Dendritic cell treated with granulocyte-macrophage colony-stimulating factor and Interleukin-4, amounts not matched to agents 40 ng/mL and 50 ng/mL, for 4 days (primary cell): ENCODE data around the gene PCGF2.

Experiments
- H3K27ac Mint-ChIP-seq: one replicate; pipeline ENCODE4 v1.8.0; 2022; ENCODE audit warnings: mild to moderate bottlenecking, mixed read lengths
- H3K27me3 Mint-ChIP-seq: one replicate; pipeline ENCODE4 v1.8.0; 2022; ENCODE audit warnings: mild to moderate bottlenecking, mixed read lengths
- H3K36me3 Mint-ChIP-seq: one replicate; pipeline ENCODE4 v1.8.0; 2022; ENCODE audit warnings: low read depth, mixed read lengths
- H3K4me1 Mint-ChIP-seq: one replicate; pipeline ENCODE4 v1.8.0; 2022; ENCODE audit warnings: low read depth, mixed read lengths
- H3K4me3 Mint-ChIP-seq: one replicate; pipeline ENCODE4 v1.8.0; 2022; ENCODE audit warnings: mild to moderate bottlenecking, moderate library complexity, mixed read lengths
- H3K9me3 Mint-ChIP-seq: one replicate; pipeline ENCODE4 v1.8.0; 2022; ENCODE audit warnings: mixed read lengths
- intact Hi-C: fragments of 100-400 bp; cut with micrococcal nuclease; formaldehyde crosslinking; loops from one replicate; pipeline ENCODE4 v1.15.0; 2022

Gene PCGF2

GRCh38 chr17:38747463-38748148 lies 530 bp downstream of the PCGF2 start:
- H3K4me1 Mint-ChIP-seq: peaks cover 55% of the 10 kb centered on the region
- H3K27ac Mint-ChIP-seq: no peak overlapping the region
- H3K27me3 Mint-ChIP-seq: peaks cover 83% of the 10 kb centered on the region
- peak overlapping the region; percentile 76 for H3K4me3 Mint-ChIP-seq
- no peaks in the 10 kb centered on the region for H3K9me3 Mint-ChIP-seq
- intact Hi-C loops: no loop called here
- H3K36me3 Mint-ChIP-seq: peaks cover 3% of the 10 kb centered on the region

GRCh38 chr17:38746849-38747462 lies 1.2 kb downstream of the PCGF2 start:
- Mint-ChIP-seq H3K27me3 (peaks cover 89% of the 10 kb centered on the region), H3K9me3 (no peaks in the 10 kb centered on the region)

DNA sequence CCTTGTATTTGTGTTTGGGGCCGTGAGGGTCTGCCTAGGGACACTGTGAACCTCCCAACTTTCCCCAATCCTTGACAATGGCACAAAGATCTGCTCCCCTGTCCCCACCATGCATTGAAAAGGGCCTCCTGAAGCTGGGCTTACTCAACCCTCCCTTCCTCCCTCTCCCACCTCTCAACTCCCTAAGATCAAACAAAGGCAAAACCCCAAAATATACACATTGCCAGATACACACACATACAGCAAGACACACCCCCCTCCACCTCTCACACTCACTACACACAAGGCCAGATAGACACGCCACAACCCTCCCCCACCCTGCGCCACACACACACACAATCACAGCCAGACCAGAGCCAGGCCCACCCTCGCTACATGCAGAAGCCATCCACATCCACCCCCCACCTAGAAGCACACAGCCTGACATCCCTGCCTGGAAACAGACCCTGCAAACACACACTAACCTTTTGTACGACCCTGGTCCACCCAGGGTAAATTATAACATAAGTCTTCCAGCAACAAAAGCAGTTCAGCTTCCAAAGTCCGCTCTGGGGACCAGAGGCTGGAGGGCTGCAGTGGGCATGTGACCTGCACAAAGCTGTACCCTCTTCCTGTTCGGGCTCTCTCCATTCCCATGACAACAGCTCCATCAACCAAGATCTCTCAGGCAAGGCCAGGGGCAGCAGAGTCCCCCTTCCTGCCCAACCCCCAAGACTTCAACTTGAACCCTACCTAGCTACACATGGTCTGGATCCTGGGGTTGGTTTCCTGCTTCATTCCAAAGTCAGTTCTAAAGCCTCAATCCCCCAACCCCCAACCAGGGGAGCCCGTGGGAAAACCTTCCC lies 1.9 kb downstream of the PCGF2 start:
- Mint-ChIP-seq H3K36me3 (no peaks in the 10 kb centered on the region), H3K9me3 (no peaks in the 10 kb centered on the region), H3K4me3 (peak overlapping the region; percentile 68), H3K27ac (peak overlapping the region; percentile 52), H3K27me3 (peaks cover 93% of the 10 kb centered on the region), H3K4me1 (peaks cover 46% of the 10 kb centered on the region)
- intact Hi-C loops: no loop called here

More at GRCh38 chr17:38746849-38747462, 1.2 kb downstream of the PCGF2 start:
- peak overlapping the region; percentile 68 for H3K4me3 Mint-ChIP-seq
- peaks cover 53% of the 10 kb centered on the region for H3K4me1 Mint-ChIP-seq
- H3K27ac Mint-ChIP-seq: peak overlapping the region; percentile 52
- no peaks in the 10 kb centered on the region for H3K36me3 Mint-ChIP-seq
- intact Hi-C loops: no loop called here

DNA sequence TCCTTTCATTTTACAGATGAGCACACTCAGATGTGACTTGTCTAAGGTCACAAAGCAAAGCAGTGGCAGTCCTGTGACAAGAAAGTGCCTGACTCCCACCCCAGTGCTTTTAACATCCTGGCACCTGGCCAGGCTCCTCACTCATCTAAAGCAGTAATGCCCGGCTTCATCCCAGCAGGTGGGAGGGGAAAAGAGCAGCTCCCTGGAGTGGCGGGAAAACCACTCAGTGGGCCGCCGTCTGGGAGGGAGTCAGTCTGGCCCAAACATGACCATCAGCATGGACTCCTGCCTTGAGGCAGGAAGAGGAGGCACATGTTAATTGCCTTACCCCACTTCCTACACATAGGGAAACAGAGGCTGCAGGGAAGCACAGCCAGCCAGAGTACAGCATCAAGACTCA lies 2.6 kb downstream of the PCGF2 start:
- peaks cover 92% of the 10 kb centered on the region for H3K27me3 Mint-ChIP-seq
- H3K9me3 Mint-ChIP-seq: no peaks in the 10 kb centered on the region

GRCh38 chr17:38743556-38744171 lies 4.5 kb downstream of the PCGF2 start:
- peaks cover 24% of the 10 kb centered on the region for H3K4me1 Mint-ChIP-seq
- no peak overlapping the region for H3K4me3 Mint-ChIP-seq
- H3K27ac Mint-ChIP-seq: no peak overlapping the region
- no peaks in the 10 kb centered on the region for H3K9me3 Mint-ChIP-seq
- H3K36me3 Mint-ChIP-seq: no peaks in the 10 kb centered on the region
- intact Hi-C loops: no loop called here
- H3K27me3 Mint-ChIP-seq: peaks cover 91% of the 10 kb centered on the region

More for the DNA sequence above, 2.6 kb downstream of the PCGF2 start:
- H3K4me3 Mint-ChIP-seq: no peak overlapping the region
- H3K27ac Mint-ChIP-seq: no peak overlapping the region
- intact Hi-C loops: no loop called here
- no peaks in the 10 kb centered on the region for H3K36me3 Mint-ChIP-seq
- peaks cover 39% of the 10 kb centered on the region for H3K4me1 Mint-ChIP-seq

- Mint-ChIP-seq H3K36me3 (no peaks in the 10 kb centered on the region), H3K4me1 (peaks cover 20% of the 10 kb centered on the region), H3K9me3 (no peaks in the 10 kb centered on the region), H3K27ac (no peak overlapping the region), H3K4me3 (no peak overlapping the region), H3K27me3 (peaks cover 92% of the 10 kb centered on the region)
- intact Hi-C loops: no loop called here
These were observed 5.5 kb downstream of the PCGF2 start for GRCh38 chr17:38742411-38743308.

GRCh38 chr17:38741921-38742410 lies 6.2 kb downstream of the PCGF2 start:
- H3K36me3 Mint-ChIP-seq: no peaks in the 10 kb centered on the region
- peaks cover 17% of the 10 kb centered on the region for H3K4me1 Mint-ChIP-seq
- no peaks in the 10 kb centered on the region for H3K9me3 Mint-ChIP-seq
- H3K27ac Mint-ChIP-seq: no peak overlapping the region
- intact Hi-C loops: no loop called here
- no peak overlapping the region for H3K4me3 Mint-ChIP-seq
- peaks cover 89% of the 10 kb centered on the region for H3K27me3 Mint-ChIP-seq

GRCh38 chr17:38741461-38741860 lies 6.7 kb downstream of the PCGF2 start:
- H3K4me1 Mint-ChIP-seq: peaks cover 12% of the 10 kb centered on the region
- H3K36me3 Mint-ChIP-seq: no peaks in the 10 kb centered on the region
- no peak overlapping the region for H3K27ac Mint-ChIP-seq
- H3K27me3 Mint-ChIP-seq: peaks cover 84% of the 10 kb centered on the region
- intact Hi-C loops: no loop called here
- no peak overlapping the region for H3K4me3 Mint-ChIP-seq
- no peaks in the 10 kb centered on the region for H3K9me3 Mint-ChIP-seq

DNA sequence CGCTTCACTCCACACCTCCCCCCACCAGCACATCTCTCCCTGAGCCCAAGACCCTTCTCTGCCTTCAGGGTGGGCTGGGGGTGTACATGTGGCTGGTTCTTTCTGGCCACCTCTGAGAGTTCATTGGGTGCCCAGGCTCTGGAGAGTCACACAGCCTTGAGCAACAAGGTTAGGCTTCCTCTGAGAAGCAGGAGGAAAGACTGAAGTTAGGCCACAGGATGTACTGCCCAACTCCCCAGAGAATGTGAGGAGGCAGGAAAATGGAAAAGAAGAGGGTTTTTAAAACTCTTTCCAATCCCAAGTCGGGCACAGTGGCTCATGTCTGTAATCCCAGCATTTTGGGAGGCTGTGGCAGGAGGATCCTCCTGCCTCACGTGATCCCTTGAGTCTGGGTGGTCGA lies 7.3 kb downstream of the PCGF2 start:
- no peak overlapping the region for H3K4me3 Mint-ChIP-seq
- intact Hi-C loops: no loop called here
- H3K36me3 Mint-ChIP-seq: no peaks in the 10 kb centered on the region
- H3K4me1 Mint-ChIP-seq: peaks cover 5% of the 10 kb centered on the region
- H3K27ac Mint-ChIP-seq: no peak overlapping the region
- H3K27me3 Mint-ChIP-seq: peaks cover 80% of the 10 kb centered on the region
- H3K9me3 Mint-ChIP-seq: no peaks in the 10 kb centered on the region

DNA sequence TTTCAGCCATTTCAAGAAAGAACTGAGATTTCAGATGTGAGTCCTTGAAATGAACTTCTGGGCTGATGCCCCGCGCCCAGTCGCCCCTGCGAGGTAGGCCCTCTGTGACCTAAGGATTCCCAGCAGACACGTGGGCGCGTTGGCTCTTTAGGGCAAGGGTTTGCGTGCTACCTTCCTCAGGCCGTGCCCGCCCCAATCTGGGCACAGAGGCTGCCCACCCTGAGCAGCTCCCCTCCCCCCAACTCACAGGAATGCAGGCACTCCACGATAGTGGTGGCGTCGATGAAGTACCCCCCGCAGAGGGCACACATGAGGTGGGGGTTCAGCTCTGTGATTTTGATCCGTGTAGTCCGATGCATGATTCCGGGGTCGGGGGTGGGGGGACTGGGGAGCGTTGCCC lies 8.1 kb downstream of the PCGF2 start:
- intact Hi-C loops: no loop called here
- no peak overlapping the region for H3K27ac Mint-ChIP-seq
- H3K27me3 Mint-ChIP-seq: peaks cover 77% of the 10 kb centered on the region
- no peaks in the 10 kb centered on the region for H3K36me3 Mint-ChIP-seq
- H3K9me3 Mint-ChIP-seq: no peaks in the 10 kb centered on the region
- no peak overlapping the region for H3K4me3 Mint-ChIP-seq
- H3K4me1 Mint-ChIP-seq: peaks cover 10% of the 10 kb centered on the region

GRCh38 chr17:38739305-38739704 lies 8.8 kb downstream of the PCGF2 start:
- Mint-ChIP-seq H3K4me3 (no peak overlapping the region), H3K9me3 (no peaks in the 10 kb centered on the region), H3K36me3 (peaks cover 4% of the 10 kb centered on the region), H3K27me3 (peaks cover 69% of the 10 kb centered on the region), H3K4me1 (peaks cover 15% of the 10 kb centered on the region), H3K27ac (no peak overlapping the region)
- intact Hi-C loops: loop anchor here (10.0 kb wide), 1 partner anchor 185 kb away; no protein-coding TSS in a partner anchor

DNA sequence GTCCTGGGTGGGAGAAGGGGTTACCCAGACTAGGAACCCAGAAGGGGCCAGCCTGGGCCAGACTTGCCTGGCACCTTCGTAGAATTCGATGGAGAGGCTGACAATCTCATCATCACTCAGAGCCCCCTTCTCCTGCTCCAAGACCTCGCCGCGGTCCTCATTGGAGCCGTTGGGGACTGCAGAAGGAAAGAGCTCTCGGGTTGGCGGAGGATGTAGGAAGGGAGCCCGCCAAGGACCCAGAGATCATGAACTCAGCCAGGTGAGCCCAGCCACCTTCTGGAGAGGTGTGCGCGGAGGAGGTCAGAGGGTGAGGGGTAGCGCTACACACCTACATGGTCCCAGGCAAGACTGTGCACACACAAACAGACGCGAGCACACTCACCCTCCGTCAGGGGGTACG lies 9.4 kb downstream of the PCGF2 start:
- H3K36me3 Mint-ChIP-seq: peaks cover 11% of the 10 kb centered on the region
- H3K9me3 Mint-ChIP-seq: no peaks in the 10 kb centered on the region
- H3K4me1 Mint-ChIP-seq: peaks cover 19% of the 10 kb centered on the region
- H3K4me3 Mint-ChIP-seq: no peak overlapping the region
- no peak overlapping the region for H3K27ac Mint-ChIP-seq
- intact Hi-C loops: loop anchor here (10.0 kb wide), 1 partner anchor 184 kb away; no protein-coding TSS in a partner anchor
- peaks cover 63% of the 10 kb centered on the region for H3K27me3 Mint-ChIP-seq
